IMR-90 (cell line): ENCODE data around the gene PARPBP.

Experiments
- BHLHE40 ChIP-seq: fragments of 150-350 bp; IDR thresholded peaks from 2 replicates; pipeline ENCODE4 v1.6.1; 2016; ENCODE audit warnings: mild to moderate bottlenecking, low read depth, low read length
- CEBPB ChIP-seq: IDR thresholded peaks from 2 replicates; pipeline ENCODE4 v1.6.1; 2012; ENCODE audit warnings: low read depth, low read length, improper control_type of control experiment
- CTCF ChIP-seq: conservative IDR thresholded peaks from 2 replicates; pipeline ENCODE4 v1.5.1; 2012; ENCODE audit warnings: mild to moderate bottlenecking, low read depth, low read length, improper control_type of control experiment
- ELK1 ChIP-seq: fragments of 150-350 bp; IDR thresholded peaks from 2 replicates; pipeline ENCODE4 v1.6.1; 2016; ENCODE audit warnings: low read depth, mild to moderate bottlenecking, low read length, moderate library complexity, borderline replicate concordance
- FOS ChIP-seq: fragments of 150-350 bp; IDR thresholded peaks from 2 replicates; pipeline ENCODE4 v1.6.1; 2016; ENCODE audit warnings: low read depth, low read length
- MXI1 ChIP-seq: IDR thresholded peaks from 2 replicates; pipeline ENCODE4 v1.6.1; 2012; ENCODE audit warnings: low read depth, mild to moderate bottlenecking, low read length, moderate library complexity, borderline replicate concordance
- POLR2A ChIP-seq: IDR thresholded peaks from 2 replicates; pipeline ENCODE4 v1.6.1; 2012; ENCODE audit warnings: mild to moderate bottlenecking, low read depth, low read length
- RAD21 ChIP-seq: IDR thresholded peaks from 2 replicates; pipeline ENCODE4 v1.6.1; 2012; ENCODE audit warnings: low read length, improper control_type of control experiment
- RFX5 ChIP-seq: IDR thresholded peaks from 2 replicates; pipeline ENCODE4 v1.8.0; 2012; ENCODE audit warnings: low read depth, mild to moderate bottlenecking, low read length, moderate library complexity
- SMC3 ChIP-seq: fragments of 150-350 bp; IDR thresholded peaks from 2 replicates; pipeline ENCODE4 v1.6.1; 2016; ENCODE audit warnings: low read depth, mild to moderate bottlenecking, antibody characterized with exemption, low read length, moderate library complexity
- USF2 ChIP-seq: fragments of 150-350 bp; IDR thresholded peaks from 2 replicates; pipeline ENCODE4 v1.6.1; 2017; ENCODE audit warnings: mild to moderate bottlenecking, antibody characterized with exemption, low read length, low read depth

- no peak for TF ChIP-seq RAD21
- no peak for TF ChIP-seq CTCF
- no peak for TF ChIP-seq ELK1
- TF ChIP-seq CEBPB, result no peak
- no peak for TF ChIP-seq SMC3
- TF ChIP-seq POLR2A, result no peak
- no peak for TF ChIP-seq BHLHE40
- TF ChIP-seq USF2, result no peak
- TF ChIP-seq FOS, result no peak
- no peak for TF ChIP-seq RFX5
- no peak for TF ChIP-seq MXI1
These were observed 112.5 kb downstream of the PARPBP start for GRCh38 chr12:102232446-102232845.
